Measurements from ENCODE around the gene SLC2A5. TPM values are rescaled to one million over a fixed set of nuclear protein-coding genes. Genes with fewer than 3 reads are reported as not detected.
"Not testable (repeated sequence)": the region's sequence is repeated elsewhere in the genome, so short reads cannot be mapped to it uniquely, and the experiment has no call there.

The SLC2A5 gene
- total RNA-seq, 1 donor from 2014 or later = 0.98 TPM

DNA sequence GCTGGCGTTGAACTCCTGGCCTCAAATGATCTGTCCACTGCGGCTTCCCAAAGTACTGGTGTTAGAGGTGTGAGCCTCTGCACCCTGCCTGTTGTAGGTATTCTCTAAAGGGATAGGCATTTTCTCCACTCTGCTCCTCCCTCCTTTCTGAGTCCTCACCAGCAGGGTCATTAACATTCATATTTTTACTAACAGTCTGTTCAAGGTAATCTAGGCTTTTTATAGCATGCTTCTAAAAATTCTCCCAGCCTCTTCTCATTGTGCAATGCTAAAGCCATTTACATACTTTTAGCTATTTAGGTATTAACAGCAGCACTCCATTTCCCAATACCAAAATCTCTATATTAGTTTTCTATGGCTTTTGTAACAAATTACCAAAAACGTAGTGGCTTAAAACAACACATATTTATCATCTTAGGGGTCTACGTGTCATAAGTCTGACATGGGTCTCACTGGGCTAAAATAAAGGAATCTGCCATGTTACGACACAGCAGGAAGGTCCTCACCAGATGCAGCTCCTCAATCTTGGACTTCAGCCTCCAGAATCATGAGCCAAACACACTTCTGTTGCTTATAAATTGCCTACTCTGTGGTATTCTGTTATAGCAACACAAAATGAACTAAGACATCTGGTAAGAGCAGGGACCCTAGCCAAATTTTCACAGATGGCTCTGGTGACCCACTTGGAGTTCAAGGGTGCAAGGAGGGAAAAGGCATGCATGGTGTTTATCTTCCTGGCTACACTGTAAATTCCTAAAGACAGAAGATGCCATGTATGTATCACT, 40.3 kb downstream of the SLC2A5 start:
- intact Hi-C loops (cut with DNase I) = no loop called here
- no peak overlapping the region for H3K4me3 ChIP-seq
- H3K36me3 ChIP-seq = no peaks in the 10 kb centered on the region
- H3K4me1 ChIP-seq = no peaks in the 10 kb centered on the region
- H3K27me3 ChIP-seq = no peaks in the 10 kb centered on the region
- TF ChIP-seq, protein P1, sequence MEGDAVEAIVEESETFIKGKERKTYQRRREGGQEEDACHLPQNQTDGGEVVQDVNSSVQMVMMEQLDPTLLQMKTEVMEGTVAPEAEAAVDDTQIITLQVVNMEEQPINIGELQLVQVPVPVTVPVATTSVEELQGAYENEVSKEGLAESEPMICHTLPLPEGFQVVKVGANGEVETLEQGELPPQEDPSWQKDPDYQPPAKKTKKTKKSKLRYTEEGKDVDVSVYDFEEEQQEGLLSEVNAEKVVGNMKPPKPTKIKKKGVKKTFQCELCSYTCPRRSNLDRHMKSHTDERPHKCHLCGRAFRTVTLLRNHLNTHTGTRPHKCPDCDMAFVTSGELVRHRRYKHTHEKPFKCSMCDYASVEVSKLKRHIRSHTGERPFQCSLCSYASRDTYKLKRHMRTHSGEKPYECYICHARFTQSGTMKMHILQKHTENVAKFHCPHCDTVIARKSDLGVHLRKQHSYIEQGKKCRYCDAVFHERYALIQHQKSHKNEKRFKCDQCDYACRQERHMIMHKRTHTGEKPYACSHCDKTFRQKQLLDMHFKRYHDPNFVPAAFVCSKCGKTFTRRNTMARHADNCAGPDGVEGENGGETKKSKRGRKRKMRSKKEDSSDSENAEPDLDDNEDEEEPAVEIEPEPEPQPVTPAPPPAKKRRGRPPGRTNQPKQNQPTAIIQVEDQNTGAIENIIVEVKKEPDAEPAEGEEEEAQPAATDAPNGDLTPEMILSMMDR (IDR thresholded peaks at IDR 0.05) = no peak
- no peak overlapping the region for H3K27ac ChIP-seq
- ATAC-seq (no peak), DNase-seq (no peak)
- no peaks in the 10 kb centered on the region for H3K9me3 ChIP-seq

DNA sequence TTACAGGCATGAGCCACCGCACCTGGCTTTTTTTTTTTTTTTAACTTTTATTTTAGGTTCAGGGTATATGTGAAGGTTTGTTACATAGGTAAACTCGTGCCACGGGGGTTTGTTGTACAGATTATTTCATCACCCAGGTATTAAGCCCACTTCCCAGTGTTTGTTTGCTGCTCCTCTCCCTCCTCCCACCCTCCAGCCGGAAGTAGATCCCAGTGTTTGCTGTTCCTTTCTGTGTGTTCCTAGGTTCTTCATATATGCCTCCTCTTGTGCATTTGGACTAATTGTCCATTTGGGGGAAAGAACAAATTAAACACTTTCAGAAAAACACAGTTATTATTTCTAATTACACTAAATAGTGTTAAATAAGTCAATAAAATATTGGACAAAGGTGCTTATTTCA, 42.1 kb downstream of the SLC2A5 start:
- no peaks in the 10 kb centered on the region for H3K4me1 ChIP-seq
- no peaks in the 10 kb centered on the region for H3K9me3 ChIP-seq
- ATAC-seq (no peak), DNase-seq (no peak)
- no peak overlapping the region for H3K4me3 ChIP-seq
- H3K36me3 ChIP-seq = no peaks in the 10 kb centered on the region
- no peak overlapping the region for H3K27ac ChIP-seq
- H3K27me3 ChIP-seq = no peaks in the 10 kb centered on the region
- TF ChIP-seq, protein P1 (IDR thresholded peaks at IDR 0.05) = no peak
- intact Hi-C loops (cut with DNase I) = no loop called here

DNA sequence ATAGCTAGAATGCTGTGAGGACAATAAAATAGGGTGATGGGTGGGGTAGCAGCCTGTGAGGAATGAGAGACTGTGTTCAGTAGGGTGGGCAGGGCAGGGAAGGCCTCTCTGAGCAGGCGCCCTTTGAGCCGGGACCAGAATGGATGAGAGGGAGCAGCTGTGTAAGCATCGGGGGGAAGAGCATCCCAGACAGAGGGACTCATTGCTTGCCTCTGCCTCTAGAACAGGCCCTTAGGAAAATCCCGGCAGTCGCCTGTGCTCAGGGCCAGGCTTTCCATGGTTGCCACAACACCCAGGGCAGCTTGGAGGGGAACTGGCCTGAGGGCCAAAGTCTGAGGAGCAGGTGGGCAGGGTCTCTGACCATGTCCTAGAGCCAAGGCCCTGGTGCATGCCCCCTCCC, 44.0 kb downstream of the SLC2A5 start:
- TF ChIP-seq, protein P1 (IDR thresholded peaks at IDR 0.05) = no peak
- H3K27ac ChIP-seq = no peak overlapping the region
- H3K4me3 ChIP-seq = no peak overlapping the region
- intact Hi-C loops (cut with DNase I) = no loop called here
- no peaks in the 10 kb centered on the region for H3K9me3 ChIP-seq
- H3K36me3 ChIP-seq = no peaks in the 10 kb centered on the region
- H3K4me1 ChIP-seq = no peaks in the 10 kb centered on the region
- no peak for DNase-seq
- H3K27me3 ChIP-seq = no peaks in the 10 kb centered on the region
- ATAC-seq = no peak

DNA sequence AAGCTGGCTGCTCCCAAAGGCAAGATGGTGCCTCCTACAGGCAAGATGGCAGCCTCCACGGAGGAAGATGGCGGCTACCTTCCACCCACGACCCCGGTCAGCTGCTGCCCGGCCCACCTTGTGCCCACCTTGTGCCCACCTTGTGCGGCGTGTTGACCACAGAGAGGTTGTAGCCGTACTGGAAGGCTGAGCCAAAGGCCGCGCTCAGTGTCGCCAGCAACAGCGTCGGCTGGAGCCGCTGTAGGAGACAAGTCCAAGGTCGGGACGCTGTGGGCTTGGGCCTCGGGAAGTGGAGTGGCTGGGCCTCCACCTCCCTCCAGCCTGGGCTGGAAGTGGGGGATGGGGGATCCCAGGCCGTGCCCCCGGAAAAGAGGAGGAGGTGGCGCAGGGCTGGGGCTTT, 44.6 kb downstream of the SLC2A5 start:
- Histone ChIP-seq H3K4me3 (no peak overlapping the region), H3K27ac (no peak overlapping the region), H3K4me1 (no peaks in the 10 kb centered on the region), H3K27me3 (no peaks in the 10 kb centered on the region), H3K36me3 (no peaks in the 10 kb centered on the region), H3K9me3 (no peaks in the 10 kb centered on the region)
- intact Hi-C loops (cut with DNase I) = no loop called here
- ATAC-seq (no peak), DNase-seq (no peak)
- TF ChIP-seq, protein P1 (IDR thresholded peaks at IDR 0.05) = no peak

DNA sequence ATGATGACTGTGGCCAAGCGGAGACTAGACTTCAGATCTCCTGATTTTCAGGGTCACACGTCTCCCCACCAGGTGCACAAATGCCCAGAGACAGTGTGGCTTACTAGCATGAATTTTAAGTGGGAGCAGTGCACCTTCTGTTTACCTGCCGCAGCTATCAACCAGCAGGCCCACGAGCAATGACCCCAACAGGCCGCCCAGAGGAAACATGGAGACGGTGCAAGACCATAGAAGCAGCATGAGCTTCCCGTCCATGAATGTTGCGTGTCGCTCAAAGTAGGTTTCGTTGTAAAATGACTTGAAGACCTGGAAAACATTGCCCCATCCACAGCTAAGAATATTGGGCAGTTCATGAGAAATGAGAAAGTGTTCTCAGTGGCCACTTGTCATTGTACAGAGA, 46.7 kb downstream of the SLC2A5 start:
- TF ChIP-seq, protein P1 (IDR thresholded peaks at IDR 0.05) = no peak
- intact Hi-C loops (cut with DNase I) = no loop called here
- no peak for ATAC-seq

DNA sequence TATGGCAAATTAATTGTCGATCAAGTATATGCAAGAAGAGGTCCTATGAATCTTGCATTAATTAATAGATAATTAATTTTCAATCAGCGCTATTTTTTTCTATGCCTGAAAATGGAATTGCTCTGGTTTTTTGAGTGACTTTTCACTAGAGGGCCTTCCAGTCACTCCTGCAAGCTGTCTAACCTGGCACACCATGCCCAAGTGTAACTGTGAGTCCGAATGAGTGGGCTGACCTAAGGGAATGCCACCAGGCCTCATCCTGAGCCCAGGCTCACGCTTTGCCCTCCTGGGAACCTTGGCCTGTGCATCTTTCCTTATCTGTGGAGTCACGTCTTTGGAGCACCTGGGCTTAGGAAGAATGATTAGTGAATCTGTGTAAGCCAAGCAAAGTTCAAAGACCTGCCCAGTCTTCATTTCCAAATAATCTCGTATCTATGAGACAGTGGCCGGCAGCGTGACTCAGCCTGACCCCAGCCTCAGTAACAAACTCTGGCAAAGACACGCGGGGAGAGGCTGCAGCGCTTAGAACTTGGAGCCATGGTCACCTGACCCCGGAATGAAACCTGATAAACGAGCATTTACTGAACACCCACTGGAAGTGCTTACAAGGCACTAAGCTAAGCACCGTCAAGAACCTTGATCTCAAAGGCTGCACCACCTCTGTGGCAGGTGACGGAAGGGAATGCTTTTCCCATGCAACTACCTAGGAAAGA, 47.3 kb downstream of the SLC2A5 start:
- intact Hi-C loops (cut with DNase I); H3K4me1 ChIP-seq; H3K9me3 ChIP-seq; H3K27ac ChIP-seq; H3K36me3 ChIP-seq; H3K4me3 ChIP-seq; H3K27me3 ChIP-seq; DNase-seq: not testable (repeated sequence)
- peak; percentile 46 for ATAC-seq

More for the DNA sequence above, 46.7 kb downstream of the SLC2A5 start:
- no peaks in the 10 kb centered on the region for H3K36me3 ChIP-seq
- H3K27me3 ChIP-seq = no peaks in the 10 kb centered on the region
- H3K9me3 ChIP-seq = no peaks in the 10 kb centered on the region
- H3K4me1 ChIP-seq = no peaks in the 10 kb centered on the region
- no peak for DNase-seq
- H3K4me3 ChIP-seq = no peak overlapping the region
- no peak overlapping the region for H3K27ac ChIP-seq
